ENCODE results near the gene CRYBB3. TPM values are rescaled to one million over a fixed set of nuclear protein-coding genes. Genes with fewer than 3 reads are reported as not detected.
"Not testable (repeated sequence)": the region's sequence is repeated elsewhere in the genome, so short reads cannot be mapped to it uniquely, and the experiment has no call there.

CRYBB3 gene
- total RNA-seq, 1 donor = not detected

- DNase-seq (ENCODE audit: low read depth in 2 of 3, low spot score in 2 of 3) = no peak
Measured at GRCh38 chr22:25174888-25175411, 24.7 kb upstream of the CRYBB3 start.

DNA sequence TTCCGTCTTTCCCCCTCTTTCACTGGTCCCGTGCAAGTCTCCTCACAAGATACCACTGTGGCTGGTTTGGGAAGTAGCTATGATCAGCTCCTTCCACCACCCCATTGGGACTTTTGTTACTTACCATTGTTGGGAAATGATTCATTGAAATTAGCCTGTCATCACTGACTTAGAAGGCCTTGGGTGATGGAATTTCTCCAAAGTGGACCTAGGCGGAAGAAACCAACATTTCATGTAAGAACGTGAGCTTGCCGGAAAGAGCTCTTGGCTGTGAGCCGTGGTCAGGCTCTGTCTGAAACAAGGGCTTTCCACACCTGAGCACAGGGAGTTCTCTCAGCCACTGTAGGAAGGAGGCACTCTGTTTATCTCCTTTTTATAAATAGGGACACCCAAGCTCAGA is 23.5 kb upstream of the CRYBB3 start:
- DNase-seq (ENCODE audit: low read depth in 2 of 3, low spot score in 2 of 3) = no peak

DNA sequence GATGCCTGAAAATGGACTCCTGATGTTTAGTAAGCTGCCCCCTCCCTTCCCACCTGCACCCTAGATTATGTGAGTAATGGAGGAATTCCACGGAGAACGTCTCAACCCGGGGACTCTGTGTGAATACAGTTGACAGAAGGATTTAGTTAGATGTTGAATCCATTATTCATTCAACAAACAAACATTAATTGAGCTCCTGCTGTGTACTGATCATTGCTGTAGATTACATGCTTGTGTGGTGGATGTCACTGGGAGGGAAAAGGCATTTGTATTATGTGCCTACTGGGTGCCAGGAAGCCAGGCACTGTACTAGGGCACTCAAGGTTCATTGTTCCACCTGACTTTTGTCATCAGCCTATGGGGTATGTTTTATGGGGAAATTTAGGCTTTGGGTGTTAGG is 22.9 kb upstream of the CRYBB3 start:
- DNase-seq (ENCODE audit: low read depth in 2 of 3, low spot score in 2 of 3) = no peak

- no peak for DNase-seq (ENCODE audit: low read depth in 2 of 3, low spot score in 2 of 3)
Measured at GRCh38 chr22:25177226-25177625, 22.4 kb upstream of the CRYBB3 start.

- DNase-seq (ENCODE audit: low read depth in 2 of 3, low spot score in 2 of 3) = no peak
Measured at GRCh38 chr22:25177895-25178294, 21.8 kb upstream of the CRYBB3 start.

GRCh38 chr22:25178348-25178747 is 21.3 kb upstream of the CRYBB3 start:
- DNase-seq (ENCODE audit: low read depth in 2 of 3, low spot score in 2 of 3) = not testable (repeated sequence)

DNA sequence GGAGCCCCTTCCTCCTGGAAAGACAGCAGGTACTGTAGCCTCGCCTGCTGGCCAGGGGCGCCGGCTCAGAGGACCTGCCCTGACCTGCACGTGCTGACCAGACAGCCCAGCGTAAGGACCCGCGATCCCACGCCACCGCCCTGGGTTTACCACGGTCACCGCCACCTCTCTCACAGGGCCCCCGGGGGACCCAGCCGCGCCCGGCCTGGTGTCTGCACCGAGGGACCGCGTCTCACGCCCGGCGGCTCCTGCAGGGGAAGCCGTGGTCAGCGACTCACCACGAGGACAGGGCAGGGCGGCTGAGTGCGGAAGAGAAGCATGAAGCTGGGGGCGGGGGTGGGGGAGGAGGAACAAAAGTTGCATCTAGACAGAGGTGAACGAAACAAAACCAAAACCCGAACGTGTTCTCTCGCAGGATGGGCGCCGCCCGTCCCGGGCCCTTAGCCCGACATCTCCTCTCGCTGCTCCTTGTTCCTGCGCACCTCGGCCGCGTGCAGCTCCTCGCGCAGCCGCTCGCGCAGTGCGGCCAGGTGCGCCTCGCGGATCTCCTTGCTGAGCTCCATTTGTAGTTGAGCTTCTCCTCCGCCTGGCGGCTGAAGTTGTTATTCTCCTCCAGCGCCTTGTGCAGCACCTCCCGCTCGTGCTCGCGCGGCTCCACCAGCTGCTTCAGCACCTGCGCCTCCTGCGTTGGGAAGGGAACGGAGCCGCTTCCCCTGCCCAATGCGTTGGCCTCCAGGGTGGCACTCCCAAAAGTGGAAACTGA is 20.6 kb upstream of the CRYBB3 start:
- not testable (repeated sequence) for DNase-seq (ENCODE audit: low read depth in 2 of 3, low spot score in 2 of 3)

DNA sequence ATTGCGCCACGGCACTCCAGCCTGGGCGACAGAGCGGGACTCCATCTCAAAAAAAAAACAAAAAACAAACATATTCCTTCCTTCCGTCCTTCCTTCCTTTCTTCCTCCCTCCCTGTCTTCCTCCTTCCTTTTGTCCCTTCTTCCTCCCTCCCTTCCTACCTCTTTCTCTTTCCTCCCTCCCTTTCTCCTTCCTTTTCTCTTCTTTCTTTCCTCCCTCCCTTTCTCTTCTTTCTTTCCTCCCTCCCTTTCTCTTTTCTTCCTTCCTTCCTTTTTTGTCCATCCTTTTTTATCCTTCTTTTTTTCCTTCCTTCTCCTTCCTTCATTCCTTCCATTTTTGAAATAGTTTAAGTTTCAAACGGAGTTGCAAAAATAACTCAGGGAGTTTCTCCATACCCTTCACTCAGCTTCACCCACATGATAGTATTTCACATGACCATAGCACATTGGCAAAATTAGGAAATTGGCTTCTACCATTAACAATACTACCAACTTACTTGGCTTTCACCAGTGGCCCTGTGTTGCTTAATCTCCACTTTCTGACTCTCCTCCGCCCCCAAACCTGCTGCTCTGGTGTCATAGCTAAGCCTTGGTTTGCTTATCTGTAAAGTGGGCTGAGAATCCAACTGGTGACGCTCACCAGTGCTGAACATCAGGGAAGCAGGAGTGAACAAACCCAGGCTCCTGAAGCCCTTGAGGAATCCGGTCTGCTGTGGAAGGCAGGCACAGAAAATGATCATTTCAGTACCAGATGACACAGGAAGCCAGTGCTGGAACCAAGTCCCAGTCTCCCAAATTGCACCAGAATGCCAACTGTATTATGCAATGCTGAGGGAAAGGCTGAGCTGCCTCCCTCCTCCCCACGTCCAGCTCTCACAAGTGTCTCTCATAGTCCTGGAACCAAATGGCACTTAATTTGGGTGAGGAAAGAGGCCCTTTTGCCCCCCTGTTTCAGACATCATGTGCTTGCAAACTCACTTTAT is 17.2 kb upstream of the CRYBB3 start:
- no peak for DNase-seq (ENCODE audit: low read depth in 2 of 3, low spot score in 2 of 3)

DNA sequence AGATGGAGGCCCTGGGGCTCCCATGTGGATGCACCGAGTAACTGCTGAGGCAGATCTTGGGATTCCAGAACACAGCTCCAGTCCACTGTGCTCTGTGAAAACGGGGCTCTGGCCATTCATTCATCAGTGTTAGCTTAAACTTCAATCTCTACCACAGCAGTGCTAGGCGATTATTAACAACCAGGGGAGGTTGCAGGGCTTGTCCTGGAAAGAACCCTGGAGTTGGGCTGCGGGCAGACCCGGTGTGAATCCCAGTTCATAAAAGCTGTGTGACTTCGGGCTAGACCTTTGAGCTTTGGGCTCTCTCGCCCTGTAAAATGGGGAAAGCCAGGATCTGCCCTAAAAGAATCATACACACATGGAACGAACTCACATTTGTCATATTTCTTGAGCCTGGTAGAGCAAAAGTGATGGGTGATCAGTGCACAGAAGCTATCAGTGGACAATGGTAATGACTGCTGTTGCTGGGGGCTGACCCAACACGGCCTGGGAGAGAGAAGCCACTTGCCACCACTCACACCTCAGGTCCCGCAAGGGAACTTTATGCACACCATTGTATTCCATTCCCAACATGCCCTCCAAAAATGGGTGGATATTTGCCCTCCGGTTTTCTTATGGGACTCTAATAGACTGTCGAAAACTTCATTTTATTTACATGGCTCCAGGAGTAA is 15.6 kb upstream of the CRYBB3 start:
- no peak for DNase-seq (ENCODE audit: low read depth in 2 of 3, low spot score in 2 of 3)

DNA sequence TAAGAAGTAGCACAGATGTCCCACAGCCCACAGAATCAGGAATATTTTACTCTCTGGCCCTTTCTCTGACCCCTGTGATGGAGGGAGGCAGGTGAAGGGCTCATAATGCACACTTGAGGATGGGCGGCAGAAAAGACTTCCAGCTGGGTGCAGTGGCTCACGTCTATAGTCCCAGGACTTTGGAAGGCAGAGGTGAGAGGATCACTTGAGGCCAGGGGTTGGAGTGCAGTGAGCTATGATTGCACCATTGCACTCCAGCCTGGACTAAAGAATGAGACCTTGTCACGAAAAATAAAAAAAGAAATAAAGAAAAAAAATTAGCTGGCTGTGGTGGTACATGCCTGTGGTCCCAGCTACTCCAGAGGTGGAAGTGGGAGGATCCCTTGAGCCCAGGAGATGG is 13.5 kb upstream of the CRYBB3 start:
- DNase-seq (ENCODE audit: low read depth in 2 of 3, low spot score in 2 of 3) = no peak

GRCh38 chr22:25187469-25187868 is 12.2 kb upstream of the CRYBB3 start:
- DNase-seq (ENCODE audit: low read depth in 2 of 3, low spot score in 2 of 3) = no peak

- no peak for DNase-seq (ENCODE audit: low read depth in 2 of 3, low spot score in 2 of 3)
Measured at GRCh38 chr22:25192406-25192805, 7.3 kb upstream of the CRYBB3 start.

DNA sequence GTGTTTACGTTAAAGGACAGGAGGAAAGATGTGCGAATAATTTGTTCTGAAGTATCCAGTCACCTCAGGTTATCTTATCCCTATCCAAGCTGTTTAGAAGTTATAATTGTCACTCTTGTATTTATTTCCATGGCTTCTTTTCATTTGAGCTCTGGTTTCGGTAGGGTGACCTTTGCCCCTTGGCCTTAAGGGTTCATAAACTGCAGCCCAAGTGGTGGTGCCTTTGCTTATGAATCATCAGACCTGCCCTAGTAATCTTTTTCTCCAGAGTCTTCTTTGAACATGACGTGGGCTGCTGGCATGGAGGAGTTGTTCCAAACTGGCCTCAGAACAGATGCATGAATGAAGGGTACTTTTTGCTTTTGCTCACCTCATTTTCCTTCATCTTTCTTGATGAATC is 6.5 kb upstream of the CRYBB3 start:
- DNase-seq (ENCODE audit: low read depth in 2 of 3, low spot score in 2 of 3) = no peak

- DNase-seq (ENCODE audit: low read depth in 2 of 3, low spot score in 2 of 3) = peak in 1 of 3 donors; percentile 11
Measured at GRCh38 chr22:25193548-25193947, 6.1 kb upstream of the CRYBB3 start.

DNA sequence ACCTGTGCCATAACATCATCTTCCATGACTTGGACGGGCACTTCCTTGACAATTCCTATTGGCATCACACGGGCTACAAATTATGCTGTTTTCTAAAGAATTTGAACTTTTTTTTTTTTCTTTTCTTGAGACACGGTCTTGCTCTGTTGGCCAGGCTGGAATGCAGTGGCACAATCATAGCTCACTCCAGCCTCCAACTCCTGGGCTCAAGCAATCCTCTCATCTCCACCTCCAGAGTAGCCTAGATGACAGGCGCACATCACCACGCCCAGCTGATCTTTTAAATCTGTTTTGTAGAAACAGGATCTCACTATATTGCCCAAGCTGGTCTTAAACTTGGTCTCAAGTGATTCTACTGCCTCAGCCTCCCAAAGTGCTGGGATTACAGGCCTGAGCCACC is 3.3 kb upstream of the CRYBB3 start:
- DNase-seq (ENCODE audit: low read depth in 2 of 3, low spot score in 2 of 3) = no peak

- DNase-seq (ENCODE audit: low read depth in 2 of 3, low spot score in 2 of 3) = no peak
Measured at GRCh38 chr22:25197340-25197739, 2.3 kb upstream of the CRYBB3 start.

- DNase-seq (ENCODE audit: low read depth in 2 of 3, low spot score in 2 of 3) = no peak
Measured at GRCh38 chr22:25200967-25201366, 1.3 kb downstream of the CRYBB3 start.

GRCh38 chr22:25201557-25202273 is 2.1 kb downstream of the CRYBB3 start:
- no peak for DNase-seq (ENCODE audit: low read depth in 2 of 3, low spot score in 2 of 3)

- DNase-seq (ENCODE audit: low read depth in 2 of 3, low spot score in 2 of 3) = peak; percentile 26 to 64 (median 47)
Measured at GRCh38 chr22:25202290-25202921, 2.7 kb downstream of the CRYBB3 start.

DNA sequence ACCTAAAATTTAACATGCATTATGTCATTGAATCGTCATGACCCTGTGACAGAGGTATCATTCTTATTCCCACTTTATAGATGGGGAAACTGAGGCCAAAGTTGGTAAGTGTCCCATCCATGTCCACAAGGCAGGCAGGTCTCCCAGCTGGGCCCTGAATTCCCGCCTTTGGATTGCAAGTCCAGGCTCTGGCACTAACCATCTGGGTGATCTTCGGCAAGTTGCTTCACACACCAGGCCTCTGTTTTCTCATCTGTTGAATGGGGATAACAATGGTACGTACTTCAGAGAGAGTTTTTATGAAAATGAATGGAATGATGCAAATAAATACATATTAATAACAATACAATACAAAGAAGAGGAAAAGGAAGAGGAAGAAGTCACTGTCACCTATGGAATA is 3.4 kb downstream of the CRYBB3 start:
- no peak for DNase-seq (ENCODE audit: low read depth in 2 of 3, low spot score in 2 of 3)
